K562 (cell line): Measurements from ENCODE around the gene FITM1. TPM values are rescaled to one million over a fixed set of nuclear protein-coding genes. Genes with fewer than 3 reads are reported as not detected.

ENCODE experiments used
- CCAR2 ChIP-seq: fragments of 200-400 bp; formaldehyde crosslinking; IDR thresholded peaks from 2 replicates; pipeline ENCODE4 v1.6.1; 2017; ENCODE audit warnings: mild to moderate bottlenecking, low read depth, low read length
- CHCHD3 ChIP-seq: fragments of 250-450 bp; sonication (Bioruptor Pico); IDR thresholded peaks from 2 replicates; pipeline ENCODE4 v2.1.2; 2022; ENCODE audit warnings: mild to moderate bottlenecking
- DNMT1 ChIP-seq: fragments of 450-650 bp; IDR thresholded peaks from 2 replicates; pipeline ENCODE4 v1.6.1; 2016; ENCODE audit warnings: antibody characterized with exemption, mild to moderate bottlenecking
- FOSL1 ChIP-seq: fragments of 200-800 bp; sonication (Bioruptor generic); conservative IDR thresholded peaks from 2 replicates; pipeline ENCODE4 v1.6.1; 2016; ENCODE audit warnings: missing genetic modification characterization, missing compliant biosample characterization
- HDAC1 ChIP-seq, 2 experiments: fragments of 450-650 bp; IDR thresholded peaks; 2 replicates each; pipeline ENCODE4 v1.6.1; 2016 to 2017; ENCODE audit warnings: inconsistent platforms in 1 of 2, mild to moderate bottlenecking in 1 of 2, moderate library complexity in 1 of 2
- HMG20A ChIP-seq: fragments of 450-650 bp; formaldehyde crosslinking; conservative IDR thresholded peaks from 2 replicates; pipeline ENCODE4 v1.4.0; 2020; ENCODE audit warnings: mild to moderate bottlenecking, mixed read lengths
- HNRNPH1 ChIP-seq: fragments of 200-400 bp; formaldehyde crosslinking; optimal IDR thresholded peaks from 2 replicates; pipeline ENCODE3; 2017; ENCODE audit warnings: low read depth, mild to moderate bottlenecking, low read length, moderate library complexity
- LEF1 ChIP-seq: fragments of 450-650 bp; IDR thresholded peaks from 2 replicates; pipeline ENCODE4 v1.6.1; 2016; ENCODE audit warnings: mild to moderate bottlenecking
- PML ChIP-seq: IDR thresholded peaks from 2 replicates; pipeline ENCODE4 v1.6.1; 2012; ENCODE audit warnings: low read length, inconsistent platforms
- RBM15 ChIP-seq: fragments of 200-400 bp; formaldehyde crosslinking; IDR thresholded peaks from 2 replicates; pipeline ENCODE4 v1.6.1; 2018; ENCODE audit warnings: mild to moderate bottlenecking, low read length, moderate library complexity; ENCODE audit not compliant: insufficient read depth
- RNF2 ChIP-seq: sonication (generic); IDR thresholded peaks from 2 replicates; pipeline ENCODE4 v1.6.1; 2016
- SMARCE1 ChIP-seq: fragments of 450-650 bp; IDR thresholded peaks from 2 replicates; pipeline ENCODE4 v1.7.1; 2016; ENCODE audit warnings: mild to moderate bottlenecking
- ZC3H8 ChIP-seq: fragments of 450-650 bp; IDR thresholded peaks from 2 replicates; pipeline ENCODE4 v1.6.1; 2017
- ZNF212 ChIP-seq: fragments of 450-650 bp; formaldehyde crosslinking; IDR thresholded peaks from 2 replicates; pipeline ENCODE4 v1.4.0; 2020; ENCODE audit warnings: mild to moderate bottlenecking
- ZNF224 ChIP-seq: sonication (generic); formaldehyde crosslinking; IDR thresholded peaks from 2 replicates; pipeline ENCODE4 v1.8.0; 2022; ENCODE audit warnings: mild to moderate bottlenecking, missing genetic modification reagents
- ZNF311 ChIP-seq: fragments of 250-450 bp; sonication (Bioruptor Pico); IDR thresholded peaks from 2 replicates; pipeline ENCODE4 v1.4.0; 2020; ENCODE audit warnings: mild to moderate bottlenecking, moderate library complexity
- polyA plus RNA-seq, 8 experiments: library from polyadenylated mRNA; depleted of rRNA in 4 of 8; stranded (reverse) in 5 of 8; unstranded in 3 of 8; fragments of >200 nt; fragmentation: Nextera tagmentation in 2 of 8; fragmentation: Illumina TruSeq in 1 of 8; extraction: Ambion mirVana in 2 of 8; extraction: Trizol in 1 of 8; gene quantifications; 2 replicates each; pipeline versions ENCODE4 v1.2.1 to v1.2.3, GENCODE V29; 2011 to 2014; ENCODE audit warnings: inconsistent platforms in 1 of 8, missing spikeins in 1 of 8
- total RNA-seq, 7 experiments: library from RNA; depleted of rRNA in 6 of 7; stranded (reverse); fragments of >200 nt in 6 of 7; fragmentation: Illumina TruSeq in 2 of 7; extraction: Trizol in 2 of 7; gene quantifications; 2 replicates each; pipeline versions ENCODE4 v1.2.1 to v1.2.3, GENCODE V29; 2011 to 2021; ENCODE audit warnings: low replicate concordance in 1 of 7
- TF ChIP-seq, protein P1 (sequence below), 3 experiments: IDR thresholded peaks in 2 of 3; conservative IDR thresholded peaks in 1 of 3; 2 replicates each; pipeline ENCODE4 v1.5.1; 2011 to 2012; ENCODE audit warnings: low read length in 3 of 3, mild to moderate bottlenecking in 3 of 3, control low read depth in 2 of 3, improper control_type of control experiment in 1 of 3, inconsistent platforms in 1 of 3, low read depth in 1 of 3, mixed read lengths in 1 of 3, moderate library complexity in 1 of 3; ENCODE audit not compliant: insufficient read depth in 2 of 3
- TF ChIP-seq, protein P2 (sequence below): sonication (generic); formaldehyde crosslinking; IDR thresholded peaks from 2 replicates; pipeline ENCODE4 v1.5.0; 2020; ENCODE audit warnings: missing genetic modification reagents
- TF ChIP-seq, protein P3 (sequence below): sonication (generic); formaldehyde crosslinking; IDR thresholded peaks from 2 replicates; pipeline ENCODE4 v1.8.1; 2023; ENCODE audit warnings: mild to moderate bottlenecking, missing genetic modification reagents
- TF ChIP-seq, protein P4 (sequence below): fragments of 450-650 bp; IDR thresholded peaks from 2 replicates; pipeline ENCODE4 v1.6.1; 2016; ENCODE audit warnings: mild to moderate bottlenecking

Gene FITM1
- total and polyA plus RNA-seq, 9 of the 15 experiments (the other 6 are each of a cell fraction or from before 2014, with no cell fraction given) = 0.09 to 0.20 TPM; not detected in 7

DNA sequence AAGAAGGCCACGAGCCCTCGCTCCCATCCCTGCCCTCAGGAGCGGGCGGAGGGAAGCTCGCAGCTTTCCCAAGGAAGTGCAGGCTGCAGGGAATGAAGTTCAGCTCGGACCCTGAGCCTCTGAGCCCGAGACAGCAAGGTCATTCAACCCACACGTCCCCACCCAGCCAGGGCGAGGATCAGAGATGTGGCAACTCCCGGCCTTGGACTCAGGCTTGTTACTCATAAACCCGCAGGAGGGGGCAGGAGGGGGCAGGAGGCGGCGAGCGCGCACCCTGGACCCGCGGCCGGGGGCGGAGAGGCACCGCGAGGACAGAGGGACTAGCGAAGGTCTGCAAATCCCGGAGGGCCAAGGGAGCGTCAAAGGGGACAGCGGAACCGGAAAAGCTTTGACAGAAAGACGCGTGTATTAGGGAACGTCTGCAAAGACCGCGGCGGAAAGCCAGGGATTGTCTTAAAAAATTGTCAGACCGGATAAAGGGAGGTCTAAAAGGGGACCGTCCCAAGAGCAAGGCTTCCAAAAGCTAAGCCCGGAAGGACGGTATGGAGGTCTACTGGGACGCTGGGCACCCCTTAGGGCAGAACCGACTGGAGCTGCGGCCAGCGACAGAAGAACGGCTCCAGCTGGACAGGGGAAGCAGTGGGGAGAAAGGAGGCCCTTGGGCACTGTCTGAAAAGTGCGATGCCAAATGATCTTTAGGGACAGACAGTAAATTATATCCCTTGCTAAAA, 16.5 kb upstream of the FITM1 start (continued):
- TF ChIP-seq, protein P1, sequence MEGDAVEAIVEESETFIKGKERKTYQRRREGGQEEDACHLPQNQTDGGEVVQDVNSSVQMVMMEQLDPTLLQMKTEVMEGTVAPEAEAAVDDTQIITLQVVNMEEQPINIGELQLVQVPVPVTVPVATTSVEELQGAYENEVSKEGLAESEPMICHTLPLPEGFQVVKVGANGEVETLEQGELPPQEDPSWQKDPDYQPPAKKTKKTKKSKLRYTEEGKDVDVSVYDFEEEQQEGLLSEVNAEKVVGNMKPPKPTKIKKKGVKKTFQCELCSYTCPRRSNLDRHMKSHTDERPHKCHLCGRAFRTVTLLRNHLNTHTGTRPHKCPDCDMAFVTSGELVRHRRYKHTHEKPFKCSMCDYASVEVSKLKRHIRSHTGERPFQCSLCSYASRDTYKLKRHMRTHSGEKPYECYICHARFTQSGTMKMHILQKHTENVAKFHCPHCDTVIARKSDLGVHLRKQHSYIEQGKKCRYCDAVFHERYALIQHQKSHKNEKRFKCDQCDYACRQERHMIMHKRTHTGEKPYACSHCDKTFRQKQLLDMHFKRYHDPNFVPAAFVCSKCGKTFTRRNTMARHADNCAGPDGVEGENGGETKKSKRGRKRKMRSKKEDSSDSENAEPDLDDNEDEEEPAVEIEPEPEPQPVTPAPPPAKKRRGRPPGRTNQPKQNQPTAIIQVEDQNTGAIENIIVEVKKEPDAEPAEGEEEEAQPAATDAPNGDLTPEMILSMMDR (IDR thresholded peaks at IDR 0.05 in 2 of 3, conservative IDR thresholded peaks at IDR 0.05 in 1 of 3; ENCODE audit: insufficient read depth in 2 of 3, low read depth in 1 of 3, low read length in 3 of 3) = 0 out of 6 replicates have a peak, but pooled peaks of 1 of the 3 experiments have one; percentile 14
- no peak for TF ChIP-seq ZNF212 (CRISPR knock-in tag)
- TF ChIP-seq PML = peak; percentile 14
- 0 out of 4 replicates have a peak, but pooled peaks of 1 of the 2 experiments have one; percentile 56 for TF ChIP-seq HDAC1 (IDR thresholded peaks at IDR 0.05)
- TF ChIP-seq CCAR2 = no peak
- no peak for TF ChIP-seq ZNF224 (CRISPR knock-in tag)
- TF ChIP-seq RBM15 = no peak
- TF ChIP-seq, protein P2, sequence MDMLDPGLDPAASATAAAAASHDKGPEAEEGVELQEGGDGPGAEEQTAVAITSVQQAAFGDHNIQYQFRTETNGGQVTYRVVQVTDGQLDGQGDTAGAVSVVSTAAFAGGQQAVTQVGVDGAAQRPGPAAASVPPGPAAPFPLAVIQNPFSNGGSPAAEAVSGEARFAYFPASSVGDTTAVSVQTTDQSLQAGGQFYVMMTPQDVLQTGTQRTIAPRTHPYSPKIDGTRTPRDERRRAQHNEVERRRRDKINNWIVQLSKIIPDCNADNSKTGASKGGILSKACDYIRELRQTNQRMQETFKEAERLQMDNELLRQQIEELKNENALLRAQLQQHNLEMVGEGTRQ (CRISPR knock-in tag) = no peak
- no peak for TF ChIP-seq DNMT1
- no peak for TF ChIP-seq ZC3H8
- TF ChIP-seq, protein P3, sequence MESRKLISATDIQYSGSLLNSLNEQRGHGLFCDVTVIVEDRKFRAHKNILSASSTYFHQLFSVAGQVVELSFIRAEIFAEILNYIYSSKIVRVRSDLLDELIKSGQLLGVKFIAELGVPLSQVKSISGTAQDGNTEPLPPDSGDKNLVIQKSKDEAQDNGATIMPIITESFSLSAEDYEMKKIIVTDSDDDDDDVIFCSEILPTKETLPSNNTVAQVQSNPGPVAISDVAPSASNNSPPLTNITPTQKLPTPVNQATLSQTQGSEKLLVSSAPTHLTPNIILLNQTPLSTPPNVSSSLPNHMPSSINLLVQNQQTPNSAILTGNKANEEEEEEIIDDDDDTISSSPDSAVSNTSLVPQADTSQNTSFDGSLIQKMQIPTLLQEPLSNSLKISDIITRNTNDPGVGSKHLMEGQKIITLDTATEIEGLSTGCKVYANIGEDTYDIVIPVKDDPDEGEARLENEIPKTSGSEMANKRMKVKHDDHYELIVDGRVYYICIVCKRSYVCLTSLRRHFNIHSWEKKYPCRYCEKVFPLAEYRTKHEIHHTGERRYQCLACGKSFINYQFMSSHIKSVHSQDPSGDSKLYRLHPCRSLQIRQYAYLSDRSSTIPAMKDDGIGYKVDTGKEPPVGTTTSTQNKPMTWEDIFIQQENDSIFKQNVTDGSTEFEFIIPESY = 0 out of 2 replicates have a peak, but pooled peaks have one; percentile 23
- peak; percentile 52 for TF ChIP-seq FOSL1 (tag)
- TF ChIP-seq, protein P4, sequence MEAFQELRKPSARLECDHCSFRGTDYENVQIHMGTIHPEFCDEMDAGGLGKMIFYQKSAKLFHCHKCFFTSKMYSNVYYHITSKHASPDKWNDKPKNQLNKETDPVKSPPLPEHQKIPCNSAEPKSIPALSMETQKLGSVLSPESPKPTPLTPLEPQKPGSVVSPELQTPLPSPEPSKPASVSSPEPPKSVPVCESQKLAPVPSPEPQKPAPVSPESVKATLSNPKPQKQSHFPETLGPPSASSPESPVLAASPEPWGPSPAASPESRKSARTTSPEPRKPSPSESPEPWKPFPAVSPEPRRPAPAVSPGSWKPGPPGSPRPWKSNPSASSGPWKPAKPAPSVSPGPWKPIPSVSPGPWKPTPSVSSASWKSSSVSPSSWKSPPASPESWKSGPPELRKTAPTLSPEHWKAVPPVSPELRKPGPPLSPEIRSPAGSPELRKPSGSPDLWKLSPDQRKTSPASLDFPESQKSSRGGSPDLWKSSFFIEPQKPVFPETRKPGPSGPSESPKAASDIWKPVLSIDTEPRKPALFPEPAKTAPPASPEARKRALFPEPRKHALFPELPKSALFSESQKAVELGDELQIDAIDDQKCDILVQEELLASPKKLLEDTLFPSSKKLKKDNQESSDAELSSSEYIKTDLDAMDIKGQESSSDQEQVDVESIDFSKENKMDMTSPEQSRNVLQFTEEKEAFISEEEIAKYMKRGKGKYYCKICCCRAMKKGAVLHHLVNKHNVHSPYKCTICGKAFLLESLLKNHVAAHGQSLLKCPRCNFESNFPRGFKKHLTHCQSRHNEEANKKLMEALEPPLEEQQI = peak; percentile 72; the same call in 1 of the 2 replicates
- TF ChIP-seq ZNF311 (CRISPR knock-in tag) = no peak
- no peak for TF ChIP-seq HNRNPH1
- TF ChIP-seq SMARCE1 = 0 out of 2 replicates have a peak, but pooled peaks have one; percentile 39
- TF ChIP-seq CHCHD3 = no peak
- TF ChIP-seq RNF2 = peak; percentile 31; the same call in 1 of the 2 replicates
- no peak for TF ChIP-seq HMG20A (CRISPR knock-in tag)
- no peak for TF ChIP-seq LEF1
